RCC 7860 (cell line): Measurements from ENCODE around the gene INTS3.

Experiments used
- DNase-seq: peaks from one replicate; pipeline ENCODE4 v3.0.0-alpha.2; 2015; ENCODE audit warnings: low spot score
- FAIRE-seq: peaks from 2 replicates; lab custom pipeline; 2012; peaks lifted over from hg19 to GRCh38; lab: Jason Lieb, UNC

The INTS3 gene

GRCh38 chr1:153727463-153728304, at the start of gene INTS3:
Gene INTS3, plus strand, starts transcription at chr1:153728050. Its CDS starts 585 bp downstream, at chr1:153728635.
- DNase-seq (peak; percentile 99), FAIRE-seq (peak; percentile 87)

GRCh38 chr1:153678519-153679336, 49.1 kb upstream of the INTS3 start, which contains the start of gene NPR1:
Gene NPR1, plus strand, starts transcription at chr1:153678688. Its CDS starts 421 bp downstream, at chr1:153679109.
- DNase-seq, result no peak
- no peak for FAIRE-seq

- DNase-seq (no peak), FAIRE-seq (no peak)
Observed at GRCh38 chr1:153679337-153680119, 48.3 kb upstream of the INTS3 start.

- no peak for FAIRE-seq
- DNase-seq, result no peak
Observed at GRCh38 chr1:153680120-153680403, 47.8 kb upstream of the INTS3 start.

- no peak for FAIRE-seq
- DNase-seq, result no peak
Observed at GRCh38 chr1:153682730-153683129, 45.1 kb upstream of the INTS3 start.

GRCh38 chr1:153683854-153684253, 44.0 kb upstream of the INTS3 start:
- no peak for DNase-seq
- no peak for FAIRE-seq

- FAIRE-seq, result no peak
- DNase-seq, result no peak
Observed at GRCh38 chr1:153684892-153685291, 43.0 kb upstream of the INTS3 start.

- DNase-seq (no peak), FAIRE-seq (no peak)
Observed at GRCh38 chr1:153685544-153686340, 42.1 kb upstream of the INTS3 start.

GRCh38 chr1:153687346-153688125, 40.3 kb upstream of the INTS3 start:
- FAIRE-seq (no peak), DNase-seq (no peak)

GRCh38 chr1:153688276-153688675, 39.6 kb upstream of the INTS3 start:
- FAIRE-seq (no peak), DNase-seq (no peak)

- no peak for FAIRE-seq
Observed at GRCh38 chr1:153688736-153689328, 39.0 kb upstream of the INTS3 start.

GRCh38 chr1:153693466-153693865, 34.4 kb upstream of the INTS3 start:
- FAIRE-seq (no peak), DNase-seq (no peak)

More at GRCh38 chr1:153688736-153689328, 39.0 kb upstream of the INTS3 start:
- DNase-seq, result no peak

- no peak for DNase-seq
- FAIRE-seq, result no peak
Observed at GRCh38 chr1:153696741-153697140, 31.1 kb upstream of the INTS3 start.

- DNase-seq, result peak; percentile 79
Observed at GRCh38 chr1:153697191-153698019, 30.4 kb upstream of the INTS3 start.

GRCh38 chr1:153698020-153698922, 29.6 kb upstream of the INTS3 start:
- FAIRE-seq (no peak), DNase-seq (no peak)

More at GRCh38 chr1:153697191-153698019, 30.4 kb upstream of the INTS3 start:
- FAIRE-seq, result no peak

- no peak for FAIRE-seq
- DNase-seq, result peak; percentile 70
Observed at GRCh38 chr1:153698923-153699714, 28.7 kb upstream of the INTS3 start.
